OCI-LY7 (cell line): ENCODE measurements around the gene TRAF3. TPM values are rescaled to one million over a fixed set of nuclear protein-coding genes. Genes with fewer than 3 reads are reported as not detected.

Experiments
- BruUV-seq: library from RNA; stranded (reverse); fragments of 400-500 nt; replicated peaks from 2 replicates; lab custom pipeline; 2021; lab: Mats Ljungman, UMichigan
- CTCF ChIA-PET: fragments of 300-600 bp; sonication (Branson Sonifier 250); formaldehyde crosslinking; loops from one replicate; lab custom pipeline; 2022; ENCODE audit warnings: antibody characterized with exemption; ENCODE audit not compliant: unreplicated experiment; lab: Charles Lee
- POLR2A ChIA-PET: fragments of 300-600 bp; sonication (Branson Sonifier 250); formaldehyde crosslinking; loops from one replicate; lab custom pipeline; 2022; ENCODE audit warnings: antibody characterized with exemption; lab: Charles Lee
- DNase-seq: peaks from one replicate; pipeline ENCODE4 v3.0.0-alpha.2; 2015; ENCODE audit warnings: low spot score
- H2AFZ ChIP-seq: fragments of 200-600 bp; sonication (generic), shearing (Covaris generic); 2 replicates; pipeline ENCODE4 v1.6.1; 2014; ENCODE audit warnings: mild to moderate bottlenecking, antibody characterized with exemption, low read length, moderate library complexity
- H3K27ac ChIP-seq: fragments of 200-600 bp; sonication (generic); 2 replicates; pipeline ENCODE4 v1.5.1; 2014; ENCODE audit warnings: mixed run types, low read depth, mild to moderate bottlenecking, moderate library complexity, low read length, inconsistent platforms; ENCODE audit not compliant: poor library complexity, severe bottlenecking
- H3K36me3 ChIP-seq: fragments of 200-600 bp; sonication (generic); 2 replicates; pipeline ENCODE4 v1.6.1; 2014; ENCODE audit warnings: mild to moderate bottlenecking, antibody characterized with exemption, low read length, moderate library complexity, mixed read lengths; ENCODE audit not compliant: insufficient read depth
- H3K4me1 ChIP-seq: fragments of 200-600 bp; sonication (generic); 2 replicates; pipeline ENCODE4 v1.5.1; 2014; ENCODE audit warnings: mild to moderate bottlenecking, low read length; ENCODE audit not compliant: insufficient read depth, poor library complexity, severe bottlenecking
- H3K4me2 ChIP-seq: fragments of 200-600 bp; sonication (generic); 2 replicates; pipeline ENCODE4 v1.6.1; 2014; ENCODE audit warnings: mild to moderate bottlenecking, low read length
- H3K4me3 ChIP-seq: fragments of 200-600 bp; sonication (generic); 2 replicates; pipeline ENCODE4 v1.5.1; 2014; ENCODE audit warnings: mild to moderate bottlenecking, low read depth, low read length; ENCODE audit not compliant: poor library complexity, severe bottlenecking
- H3K79me2 ChIP-seq: fragments of 200-600 bp; sonication (generic); 2 replicates; pipeline ENCODE4 v1.6.1; 2016; ENCODE audit warnings: low read depth, mild to moderate bottlenecking, low read length, moderate library complexity, mixed read lengths; ENCODE audit not compliant: insufficient read depth
- H3K9me2 ChIP-seq: fragments of 200-600 bp; sonication (generic); 2 replicates; pipeline ENCODE4 v1.6.1; 2016; ENCODE audit warnings: mild to moderate bottlenecking, low read length, mixed read lengths; ENCODE audit not compliant: insufficient read depth
- H3K9me3 ChIP-seq: fragments of 200-600 bp; sonication (generic); 2 replicates; pipeline ENCODE4 v1.6.1; 2014; ENCODE audit warnings: mild to moderate bottlenecking, mixed run types, low read length, mixed read lengths
- H4K20me1 ChIP-seq: fragments of 200-600 bp; sonication (generic); 2 replicates; pipeline ENCODE4 v1.6.1; 2014; ENCODE audit warnings: mild to moderate bottlenecking, antibody characterized with exemption, low read length, moderate library complexity, mixed read lengths; ENCODE audit not compliant: insufficient read depth
- CTCF ChIP-seq: fragments of 200-600 bp; sonication (generic); conservative IDR thresholded peaks from 2 replicates; pipeline ENCODE4 v1.5.1; 2014; ENCODE audit warnings: mild to moderate bottlenecking, antibody characterized with exemption, low read length, moderate library complexity, mixed read lengths
- EZH2phosphoT487 ChIP-seq: fragments of 200-600 bp; sonication (generic); IDR thresholded peaks from 2 replicates; pipeline ENCODE4 v1.6.1; 2018; ENCODE audit warnings: low read depth, borderline replicate concordance, mild to moderate bottlenecking, mixed run types, antibody characterized with exemption, low read length, moderate library complexity, mixed read lengths
- intact Hi-C: fragments of 100-400 bp; cut with micrococcal nuclease; formaldehyde crosslinking; loops from one replicate; pipeline ENCODE4 v1.10.0; 2022; ENCODE audit not compliant: unreplicated experiment
- total RNA-seq, 2 experiments: library from RNA; depleted of rRNA in 1 of 2; stranded (reverse); fragments of >200 nt in 1 of 2; shearing (Covaris generic) in 1 of 2; gene quantifications; 2 replicates each; pipeline ENCODE4 v1.2.3, GENCODE V29; 2014 to 2022

TRAF3 gene
- total RNA-seq, 2 experiments from 2014 or later, result 0.82 to 2.9 TPM

- H4K20me1 ChIP-seq, result no peaks in the 10 kb centered on the region
- no peak overlapping the region for H2AFZ ChIP-seq
- no peak overlapping the region for H3K27ac ChIP-seq
- H3K4me3 ChIP-seq, result no peak overlapping the region
- H3K79me2 ChIP-seq, result no peaks in the 10 kb centered on the region
- H3K4me2 ChIP-seq, result no peak overlapping the region
- no peak for DNase-seq
- no peaks in the 10 kb centered on the region for H3K9me3 ChIP-seq
- no peak for TF ChIP-seq EZH2phosphoT487
- intact Hi-C loops, result no loop called here
- BruUV-seq, result no TSS peak
- H3K4me1 ChIP-seq, result no peaks in the 10 kb centered on the region
- CTCF ChIA-PET, result no interaction called here
- H3K9me2 ChIP-seq, result no peaks in the 10 kb centered on the region
- no peaks in the 10 kb centered on the region for H3K36me3 ChIP-seq
- POLR2A ChIA-PET, result interaction anchor here (1.5 kb wide), 1 partner anchor 208 kb away, joined by 3 read pairs; no protein-coding TSS in a partner anchor
Observed at GRCh38 chr14:102853648-102854047, 76.4 kb downstream of the TRAF3 start.

- Histone ChIP-seq H2AFZ (no peak overlapping the region), H3K36me3 (no peaks in the 10 kb centered on the region), H3K4me2 (no peak overlapping the region), H4K20me1 (no peaks in the 10 kb centered on the region), H3K4me3 (no peak overlapping the region), H3K9me2 (no peaks in the 10 kb centered on the region), H3K9me3 (no peaks in the 10 kb centered on the region), H3K79me2 (no peaks in the 10 kb centered on the region), H3K4me1 (no peaks in the 10 kb centered on the region), H3K27ac (no peak overlapping the region)
- intact Hi-C loops, result no loop called here
- no peak for DNase-seq
- ChIA-PET POLR2A (no interaction called here), CTCF (no interaction called here)
- no TSS peak for BruUV-seq
- TF ChIP-seq EZH2phosphoT487 (no peak), CTCF (no peak)
Observed at GRCh38 chr14:102854091-102854703, 76.9 kb downstream of the TRAF3 start.

GRCh38 chr14:102856179-102856578 lies 78.9 kb downstream of the TRAF3 start:
- intact Hi-C loops, result no loop called here
- Histone ChIP-seq H3K4me3 (no peak overlapping the region), H2AFZ (no peak overlapping the region), H3K79me2 (no peaks in the 10 kb centered on the region), H3K36me3 (no peaks in the 10 kb centered on the region), H3K9me3 (no peaks in the 10 kb centered on the region), H3K9me2 (no peaks in the 10 kb centered on the region), H3K4me2 (no peak overlapping the region), H3K4me1 (no peaks in the 10 kb centered on the region), H3K27ac (no peak overlapping the region), H4K20me1 (no peaks in the 10 kb centered on the region)
- TF ChIP-seq CTCF, result no peak
- TF ChIP-seq EZH2phosphoT487, result no peak
- ChIA-PET CTCF (no interaction called here), POLR2A (interaction anchor here (0.7 kb wide), 1 partner anchor 35 kb away, joined by 3 read pairs; no protein-coding TSS in a partner anchor)
- DNase-seq, result no peak
- BruUV-seq, result no TSS peak
